GM18520 (cell line): Measurements from ENCODE around the gene GATA2.

Source experiments
- ATAC-seq: cut with Tn5 transposase; IDR thresholded peaks from one replicate; pipeline ENCODE4 v1.9.1; 2021; ENCODE audit not compliant: unreplicated experiment

Gene GATA2

GRCh38 chr3:128492671-128493569, at the start of gene GATA2:
Gene GATA2, minus strand, starts transcription at chr3:128493201. Its CDS starts 6,170 bp downstream, at chr3:128487031.
- ATAC-seq: no peak

- no peak for ATAC-seq
Measured at GRCh38 chr3:128541246-128541645, 48.2 kb upstream of the GATA2 start.

- ATAC-seq: no peak
Measured at GRCh38 chr3:128539376-128539775, 46.4 kb upstream of the GATA2 start.

- ATAC-seq: no peak
Measured at GRCh38 chr3:128537091-128537703, 44.2 kb upstream of the GATA2 start.

GRCh38 chr3:128532012-128532983, 39.3 kb upstream of the GATA2 start:
- ATAC-seq: no peak

GRCh38 chr3:128524374-128525299, 31.6 kb upstream of the GATA2 start:
- no peak for ATAC-seq

GRCh38 chr3:128523591-128523990, 30.6 kb upstream of the GATA2 start:
- ATAC-seq: no peak

GRCh38 chr3:128521715-128522114, 28.7 kb upstream of the GATA2 start:
- ATAC-seq: no peak

- ATAC-seq: no peak
Measured at GRCh38 chr3:128518587-128519490, 25.8 kb upstream of the GATA2 start.

GRCh38 chr3:128517648-128518047, 24.6 kb upstream of the GATA2 start:
- ATAC-seq: no peak

GRCh38 chr3:128515967-128516366, 23.0 kb upstream of the GATA2 start:
- no peak for ATAC-seq

- no peak for ATAC-seq
Measured at GRCh38 chr3:128508852-128509251, 15.9 kb upstream of the GATA2 start.

GRCh38 chr3:128506754-128507153, 13.8 kb upstream of the GATA2 start:
- no peak for ATAC-seq

GRCh38 chr3:128505771-128506170, 12.8 kb upstream of the GATA2 start:
- no peak for ATAC-seq

- no peak for ATAC-seq
Measured at GRCh38 chr3:128504963-128505730, 12.1 kb upstream of the GATA2 start.

- ATAC-seq: no peak
Measured at GRCh38 chr3:128504533-128504915, 11.5 kb upstream of the GATA2 start.

- no peak for ATAC-seq
Measured at GRCh38 chr3:128503751-128504532, 10.9 kb upstream of the GATA2 start.
